ENCODE data around the gene KLHDC10.
"Not testable (repeated sequence)": the region's sequence is repeated elsewhere in the genome, so short reads cannot be mapped to it uniquely, and the experiment has no call there.

The KLHDC10 gene

GRCh38 chr7:130142654-130143333, 72.5 kb downstream of the KLHDC10 start:
- no peak for DNase-seq

DNA sequence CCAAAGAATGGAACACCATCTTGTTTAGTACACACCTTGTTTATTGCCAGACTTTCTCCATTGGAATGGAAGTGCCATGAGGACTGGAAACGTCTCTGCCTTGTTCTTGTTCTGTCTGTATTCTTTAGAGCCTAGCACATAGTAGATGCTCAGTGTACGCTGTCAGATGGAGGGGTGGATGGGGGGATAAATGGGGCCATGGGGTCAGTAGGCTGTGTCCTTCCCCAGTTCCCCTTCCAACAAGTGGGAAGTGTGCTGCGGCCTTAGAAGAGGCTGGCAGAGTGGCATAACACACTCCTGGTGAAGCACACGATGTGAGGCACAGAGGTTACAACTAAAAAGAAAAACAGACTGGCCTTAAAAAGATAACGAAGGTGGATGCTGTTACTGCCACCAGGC, 73.0 kb downstream of the KLHDC10 start:
- no peak for DNase-seq

- DNase-seq, result no peak
Observed at GRCh38 chr7:130143986-130144311, 73.6 kb downstream of the KLHDC10 start.

- no peak for DNase-seq
Observed at GRCh38 chr7:130144312-130145171, 74.2 kb downstream of the KLHDC10 start.

DNA sequence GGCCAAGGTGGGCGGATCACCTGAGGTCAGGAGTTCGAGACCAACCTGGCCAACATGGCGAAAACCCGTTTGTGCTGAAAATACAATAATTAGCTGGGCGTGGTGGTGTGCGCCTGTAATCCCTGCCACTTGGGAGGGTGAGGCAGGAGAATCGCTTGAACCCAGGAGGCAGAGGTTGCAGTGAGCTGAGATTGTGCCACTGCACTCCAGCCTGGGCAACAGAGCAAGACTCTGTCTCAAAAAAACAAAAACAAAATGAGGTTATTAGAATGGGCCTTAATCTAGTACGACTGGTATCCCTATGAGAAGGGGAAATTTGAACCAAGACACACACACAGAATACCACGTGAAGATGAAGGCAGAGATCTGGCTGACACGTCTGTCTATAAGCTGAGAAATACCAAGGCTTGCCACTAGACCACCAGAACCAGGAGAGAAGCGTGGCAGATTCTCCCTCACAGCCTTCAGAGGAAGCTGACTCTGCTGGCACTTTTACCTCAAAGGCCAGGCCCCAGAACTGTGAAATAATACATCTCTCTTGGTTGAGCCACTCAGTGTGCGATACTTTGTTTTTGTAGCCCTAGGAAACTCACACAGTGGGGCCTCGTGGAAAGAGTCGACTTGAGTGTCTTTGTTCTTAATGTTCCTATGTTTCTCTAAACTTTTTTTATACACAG, 75.2 kb downstream of the KLHDC10 start:
- no peak for DNase-seq

GRCh38 chr7:130146142-130146541, 75.8 kb downstream of the KLHDC10 start:
- DNase-seq, result not testable (repeated sequence)

DNA sequence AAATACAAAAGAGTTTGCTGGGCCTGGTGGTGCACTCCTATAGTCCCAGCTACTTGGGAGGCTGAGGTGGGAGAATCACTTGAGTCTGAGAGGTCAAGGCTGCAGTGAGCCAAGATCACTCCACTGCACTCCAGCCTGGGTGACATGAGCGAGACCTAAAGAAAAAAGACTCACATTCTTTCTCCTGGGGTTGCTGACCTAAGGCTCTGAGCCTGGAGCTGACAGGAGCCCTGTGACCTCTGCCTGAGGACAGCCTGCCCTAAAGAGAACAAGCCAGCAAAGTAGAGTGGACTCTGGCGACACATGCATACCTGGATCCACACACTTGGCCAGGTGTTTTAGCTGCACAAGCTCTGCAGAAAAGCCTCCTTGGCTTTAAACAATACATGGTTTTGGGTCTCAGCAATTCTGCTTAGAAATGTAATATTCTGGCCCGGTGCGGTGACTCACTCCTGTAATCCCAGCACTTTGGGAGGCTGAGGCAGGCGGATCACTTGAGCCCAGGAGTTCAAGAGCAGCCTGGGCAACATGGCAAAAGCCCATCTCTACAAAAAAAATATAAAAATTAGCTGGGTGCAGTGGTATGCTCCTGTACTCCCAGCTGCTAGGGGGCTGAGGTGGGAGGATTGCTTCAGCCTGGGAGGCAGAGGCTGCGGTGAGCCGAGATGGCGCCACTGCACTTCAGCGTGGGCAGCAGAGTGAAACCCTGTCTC, 76.5 kb downstream of the KLHDC10 start:
- no peak for DNase-seq

DNA sequence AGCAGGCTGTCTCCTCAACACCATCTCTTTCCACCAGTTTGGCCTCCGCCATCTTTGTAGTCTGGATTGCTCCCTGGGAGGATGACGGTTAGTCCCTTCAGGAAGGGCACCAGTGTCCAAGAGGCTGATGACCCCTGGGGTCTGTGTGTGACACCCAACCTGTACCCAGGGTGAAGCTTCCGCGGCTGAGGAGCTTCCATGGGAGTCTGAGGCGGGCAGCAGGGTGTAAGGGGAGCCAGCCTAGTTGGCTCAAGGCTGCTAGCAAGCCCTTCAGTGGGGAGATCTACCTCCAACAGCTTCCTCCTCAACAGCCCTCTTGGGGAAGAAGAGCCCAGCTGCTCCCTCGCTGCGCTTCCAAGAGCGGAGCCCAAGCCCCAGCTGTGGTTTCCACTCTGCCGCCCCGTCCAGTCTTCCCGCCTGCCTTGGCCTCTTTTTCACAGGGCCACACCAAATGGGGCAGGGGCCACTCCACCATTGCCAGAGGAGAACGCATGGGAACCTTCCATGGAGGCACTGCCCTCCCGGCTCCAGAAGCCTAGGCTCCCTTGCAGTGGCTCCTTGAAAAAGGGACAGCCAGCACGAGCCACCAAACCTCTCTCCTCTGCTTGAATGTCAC, 77.5 kb downstream of the KLHDC10 start:
- no peak for DNase-seq

DNA sequence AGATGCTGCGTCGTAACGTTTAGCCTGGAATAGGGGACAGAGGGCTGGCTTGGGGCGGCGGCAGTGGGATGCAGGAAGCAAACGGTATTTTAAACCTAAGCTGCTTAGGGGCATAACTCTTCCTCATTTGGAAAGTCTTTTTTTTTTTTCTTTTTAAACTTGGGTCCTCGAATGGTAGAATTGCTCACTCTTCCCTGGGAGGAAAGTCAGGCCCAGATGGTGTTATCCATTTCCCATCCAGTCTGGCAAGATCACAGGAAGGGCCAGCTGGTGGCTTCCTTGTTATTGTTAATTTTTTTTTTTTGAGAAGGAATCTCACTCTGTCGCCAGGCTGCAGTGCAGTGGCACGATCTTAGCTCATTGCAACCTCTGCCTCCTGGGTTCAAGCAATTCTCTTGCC, 78.2 kb downstream of the KLHDC10 start:
- DNase-seq, result no peak

- DNase-seq, result no peak
Observed at GRCh38 chr7:130149281-130150139, 79.2 kb downstream of the KLHDC10 start.

DNA sequence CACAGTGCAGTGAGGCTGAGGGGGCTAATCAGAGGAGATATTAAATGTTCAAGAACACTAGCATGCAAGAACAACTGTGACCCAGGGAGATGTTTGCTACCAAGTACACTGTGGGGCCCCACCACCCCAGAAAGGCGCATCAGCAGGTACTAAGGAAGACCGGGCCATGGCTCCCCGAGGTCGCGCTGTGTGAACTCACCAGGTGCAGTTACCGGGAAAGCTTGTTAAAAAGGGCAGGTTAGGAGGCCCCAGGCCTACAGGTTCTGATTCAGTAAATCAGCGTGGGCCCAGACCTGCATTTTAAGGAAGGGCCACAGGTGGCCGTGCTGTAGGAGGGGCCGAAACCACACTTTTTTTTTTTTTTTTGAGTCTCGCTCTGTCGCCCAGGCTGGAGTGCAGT, 80.3 kb downstream of the KLHDC10 start:
- no peak for DNase-seq

- peak; percentile 20 for DNase-seq
Observed at GRCh38 chr7:130151591-130152492, 81.5 kb downstream of the KLHDC10 start.

GRCh38 chr7:130152493-130153210, 82.3 kb downstream of the KLHDC10 start:
- peak; percentile 29 for DNase-seq

DNA sequence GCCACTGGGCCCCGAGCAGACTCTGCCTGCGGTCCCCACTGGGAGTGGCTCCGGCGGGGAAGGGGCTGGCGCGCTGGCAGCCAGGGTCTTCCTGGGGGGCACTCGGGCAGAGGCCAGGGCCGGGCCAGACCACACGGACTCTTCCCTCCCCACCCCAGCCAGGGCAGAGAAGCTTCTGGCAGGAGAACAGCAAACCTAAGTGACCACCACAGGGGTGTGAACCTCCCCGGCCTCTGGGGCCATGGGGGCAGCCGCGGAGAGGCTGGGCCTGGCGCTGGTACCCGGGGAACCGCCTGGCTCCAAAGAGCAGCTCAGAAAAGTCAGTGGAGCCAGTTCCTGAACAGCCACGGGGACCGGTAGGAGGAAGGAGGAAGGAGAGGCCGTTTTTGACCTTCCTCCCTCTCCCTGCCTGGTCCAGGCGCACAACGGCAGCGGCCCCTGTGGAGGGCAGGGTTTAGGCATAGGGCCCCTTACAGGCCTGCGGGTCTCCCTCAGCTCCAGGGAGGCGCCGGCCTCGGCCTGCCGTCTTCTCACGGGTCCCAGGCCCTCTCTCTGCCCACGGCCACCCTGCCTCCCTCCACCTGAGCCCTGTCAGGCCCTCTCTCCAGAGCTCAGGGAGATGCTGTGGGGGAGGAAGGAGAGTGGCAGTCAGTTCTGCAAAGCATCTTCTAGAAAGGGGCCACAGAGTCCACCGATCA, 83.0 kb downstream of the KLHDC10 start:
- no peak for DNase-seq

- DNase-seq, result no peak
Observed at GRCh38 chr7:130154131-130154500, 83.8 kb downstream of the KLHDC10 start.

GRCh38 chr7:130154501-130155317, 84.4 kb downstream of the KLHDC10 start:
- DNase-seq, result no peak

DNA sequence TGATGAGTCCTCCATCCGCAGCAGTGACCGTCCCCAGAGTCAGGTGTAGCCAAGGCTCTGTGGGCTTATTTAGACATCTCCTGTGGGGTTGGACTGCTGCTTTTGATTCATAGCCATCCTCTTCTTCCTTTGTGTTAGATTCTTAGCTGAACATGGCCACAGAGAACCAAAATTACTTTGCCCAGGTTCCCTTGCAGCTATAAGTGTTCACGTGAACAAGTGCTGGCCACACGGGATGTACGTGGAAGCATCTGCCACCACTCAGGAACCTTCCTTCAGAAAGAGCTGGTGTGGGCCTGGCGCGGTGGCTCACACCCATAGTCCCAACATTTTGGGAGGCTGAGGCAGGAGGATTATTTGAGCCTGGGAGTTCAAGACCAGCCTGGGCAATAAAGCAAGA, 85.8 kb downstream of the KLHDC10 start:
- DNase-seq, result no peak

GRCh38 chr7:130157700-130158099, 87.4 kb downstream of the KLHDC10 start:
- no peak for DNase-seq

GRCh38 chr7:130160023-130160422, 89.7 kb downstream of the KLHDC10 start:
- no peak for DNase-seq

All from stimulated activated naive CD4-positive, alpha-beta T cell treated with Interleukin-2 at 50 U/mL for 16 hours (primary cell).